Middle frontal gyrus (tissue), 1 donor: Measurements from ENCODE around the gene ZFAND3.
"Not testable (repeated sequence)": the region's sequence is repeated elsewhere in the genome, so short reads cannot be mapped to it uniquely, and the experiment has no call there.

ENCODE experiments used
- DNase-seq: peaks from one replicate; pipeline ENCODE4 v3.0.0-alpha.2; 2015; ENCODE audit warnings: low spot score; ENCODE audit errors: extremely low spot score

ZFAND3 gene

DNA sequence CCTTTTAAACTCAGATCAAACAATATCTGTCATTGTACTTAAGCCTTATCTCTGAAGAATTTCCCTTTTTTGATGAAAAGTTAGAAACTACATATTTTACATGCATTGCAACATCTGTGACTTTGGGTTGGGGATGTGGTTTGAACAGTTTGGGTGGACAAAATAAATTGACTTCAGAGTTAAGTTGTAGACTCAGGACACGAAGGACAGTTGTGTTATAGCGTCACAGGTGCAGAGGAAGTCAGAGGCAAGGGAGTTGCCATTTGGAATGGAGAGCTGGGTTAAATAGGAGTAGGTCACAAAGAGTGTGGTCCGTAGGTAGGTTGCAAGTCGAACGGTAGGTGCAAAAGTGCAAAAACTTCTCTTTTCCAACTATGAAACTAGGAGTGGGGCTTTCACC, 46.0 kb downstream of the ZFAND3 start:
- DNase-seq, result no peak

- no peak for DNase-seq
Measured at GRCh38 chr6:37866590-37867507, 47.3 kb downstream of the ZFAND3 start.

DNA sequence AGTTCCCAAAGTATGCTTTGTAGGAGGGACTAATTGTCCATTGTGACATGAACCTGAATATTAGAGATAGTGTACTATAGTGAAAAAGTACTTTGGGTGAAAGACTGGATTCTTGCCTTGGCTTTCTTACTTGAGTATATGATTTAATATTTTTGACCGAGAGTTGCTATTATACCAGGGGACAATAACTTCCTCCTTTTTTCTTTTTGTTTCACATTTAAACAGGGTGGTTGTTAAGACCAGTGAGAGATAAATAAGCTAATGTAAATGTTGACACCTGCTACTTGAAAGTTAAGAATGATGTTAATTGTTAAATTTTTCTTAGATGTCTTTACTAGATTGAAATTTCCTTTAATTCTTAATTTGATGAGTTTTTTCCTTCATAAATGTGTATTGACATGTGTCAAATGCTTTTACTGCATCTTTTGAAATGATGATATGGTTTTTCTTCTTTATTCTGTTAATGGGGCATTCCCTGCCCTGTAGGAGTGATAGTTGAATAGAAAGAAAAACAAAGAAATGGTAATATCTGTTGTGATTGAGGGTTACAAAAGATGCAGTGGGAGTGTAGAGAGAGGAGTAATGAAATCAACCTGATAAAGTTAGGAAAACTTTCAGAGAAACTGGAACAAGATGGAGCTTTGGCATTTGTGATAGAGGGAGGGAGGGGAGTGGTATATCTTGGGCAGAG, 48.4 kb downstream of the ZFAND3 start:
- DNase-seq, result no peak

DNA sequence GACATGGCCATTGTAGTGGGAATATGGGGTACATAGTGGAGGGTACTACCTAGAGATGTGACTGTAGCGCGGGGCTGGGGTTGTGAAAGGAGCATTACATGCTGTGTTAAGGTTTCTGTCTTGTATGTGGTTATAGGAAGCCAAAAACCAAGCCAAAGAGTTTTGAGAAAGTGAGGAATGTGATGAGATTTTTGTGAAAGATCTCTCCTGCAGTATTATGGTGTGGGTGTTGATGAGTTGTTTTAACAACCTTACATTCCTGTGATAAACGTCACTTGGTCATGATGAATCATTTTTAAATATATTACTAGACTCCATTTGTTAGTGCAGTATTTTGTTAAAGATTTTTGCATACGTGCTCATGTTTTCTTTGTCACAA, 48.9 kb downstream of the ZFAND3 start:
- peak; percentile 32 for DNase-seq

DNA sequence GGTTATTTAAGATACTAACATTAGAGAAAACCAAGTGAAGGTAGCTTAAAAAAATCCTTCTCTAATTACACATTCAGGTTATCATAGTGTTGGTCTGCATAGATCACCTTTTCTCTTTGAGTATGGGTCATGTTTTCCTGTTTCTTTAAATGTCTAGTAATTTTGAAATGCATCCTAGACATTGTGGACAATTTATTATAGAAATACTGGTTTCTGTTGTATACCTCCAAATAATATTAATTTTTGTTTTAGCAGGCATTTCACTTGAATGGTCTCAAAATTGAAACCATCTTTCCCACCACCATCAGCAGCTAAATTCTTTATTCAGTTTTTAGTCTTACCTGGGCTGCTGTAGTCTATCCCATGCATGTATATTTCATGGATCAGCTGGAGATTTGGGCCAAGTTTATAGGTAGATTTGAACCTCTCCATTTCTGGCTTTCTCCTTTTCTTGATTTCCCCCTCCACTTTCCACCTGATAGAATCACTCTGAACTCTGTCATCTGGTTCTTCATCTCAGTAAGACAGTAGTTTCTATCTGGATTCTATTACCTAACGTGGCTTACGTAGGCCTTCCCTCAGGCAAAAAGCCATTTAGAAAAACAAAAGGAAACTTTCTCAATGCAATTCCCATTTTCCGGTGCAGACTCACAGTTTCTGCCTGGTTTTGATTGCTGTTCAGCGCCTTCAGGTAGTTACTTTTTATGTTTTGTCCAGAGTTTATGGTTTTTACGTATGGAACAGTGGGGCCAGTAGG, 52.3 kb downstream of the ZFAND3 start:
- DNase-seq, result no peak

DNA sequence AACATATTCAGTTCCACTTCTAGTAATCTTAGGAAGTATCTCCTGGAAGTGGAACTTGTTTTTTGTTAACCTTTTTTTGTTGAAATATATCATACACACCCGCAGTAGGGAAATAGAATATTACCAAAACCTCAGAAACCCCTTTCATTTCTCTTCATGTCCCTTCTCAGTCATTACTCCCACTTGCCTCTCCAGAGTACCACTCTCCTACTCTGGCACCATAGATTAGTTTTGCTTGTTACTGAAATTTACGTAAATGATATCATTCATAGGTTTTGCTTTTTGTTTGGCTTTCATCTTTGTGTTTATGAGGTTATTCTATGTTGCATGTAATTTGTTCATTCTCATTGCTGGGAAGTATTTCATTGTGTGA, 52.8 kb downstream of the ZFAND3 start:
- no peak for DNase-seq

- no peak for DNase-seq
Measured at GRCh38 chr6:37874726-37875125, 55.2 kb downstream of the ZFAND3 start.

DNA sequence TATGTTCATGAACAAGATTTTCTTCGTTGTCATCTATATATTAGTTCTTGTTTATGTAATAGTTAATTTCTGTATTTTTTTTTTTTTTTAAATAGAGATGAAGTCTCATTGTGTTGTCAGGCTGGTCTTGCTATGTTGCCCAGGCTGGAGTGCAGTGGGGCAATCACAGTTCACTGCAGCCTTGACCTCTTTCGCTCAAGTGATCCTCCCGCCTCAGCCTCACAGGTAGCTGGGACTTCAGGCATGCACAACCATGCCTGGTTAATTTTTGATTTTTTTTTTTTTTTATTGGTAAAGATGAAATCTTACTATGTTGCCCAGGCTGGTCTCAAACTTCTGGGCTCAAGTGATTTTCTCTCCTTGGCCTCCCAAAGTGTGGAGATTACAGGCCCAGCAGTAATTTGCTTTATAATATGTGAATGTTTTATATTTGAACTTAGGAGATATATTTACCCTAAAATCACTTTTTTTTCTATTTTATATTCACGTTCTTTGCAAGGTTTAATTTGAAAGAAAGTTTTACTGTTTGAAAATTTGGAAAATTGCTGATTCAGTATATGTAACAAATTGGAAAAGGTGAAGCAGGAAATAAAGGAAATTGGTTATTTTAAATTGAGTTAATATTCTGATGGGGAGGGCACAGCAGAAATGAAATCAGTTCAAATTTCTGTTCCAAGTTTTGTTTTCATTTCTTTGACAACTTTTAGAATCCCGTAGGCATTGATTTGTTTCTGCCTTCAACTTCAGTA, 56.2 kb downstream of the ZFAND3 start:
- DNase-seq, result no peak

DNA sequence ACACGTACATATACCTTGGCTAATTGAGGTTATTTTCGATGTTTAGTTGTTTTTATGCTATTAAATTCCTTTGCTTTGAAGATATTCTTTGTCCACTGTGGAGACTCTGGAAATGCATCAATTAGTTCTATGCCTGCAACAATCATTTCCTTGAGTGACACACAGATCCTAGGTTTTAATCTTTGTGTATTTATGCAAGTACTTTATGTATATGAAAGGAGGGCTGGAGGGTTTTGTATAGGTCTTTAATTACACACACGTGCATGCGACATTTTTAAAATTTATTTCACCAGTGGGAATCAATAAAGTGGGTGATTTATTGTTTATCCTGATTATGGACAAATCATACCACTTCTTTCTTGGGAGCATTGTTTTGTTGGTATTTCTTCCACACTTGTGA, 57.3 kb downstream of the ZFAND3 start:
- DNase-seq, result no peak

- no peak for DNase-seq
Measured at GRCh38 chr6:37877373-37878149, 58.0 kb downstream of the ZFAND3 start.

DNA sequence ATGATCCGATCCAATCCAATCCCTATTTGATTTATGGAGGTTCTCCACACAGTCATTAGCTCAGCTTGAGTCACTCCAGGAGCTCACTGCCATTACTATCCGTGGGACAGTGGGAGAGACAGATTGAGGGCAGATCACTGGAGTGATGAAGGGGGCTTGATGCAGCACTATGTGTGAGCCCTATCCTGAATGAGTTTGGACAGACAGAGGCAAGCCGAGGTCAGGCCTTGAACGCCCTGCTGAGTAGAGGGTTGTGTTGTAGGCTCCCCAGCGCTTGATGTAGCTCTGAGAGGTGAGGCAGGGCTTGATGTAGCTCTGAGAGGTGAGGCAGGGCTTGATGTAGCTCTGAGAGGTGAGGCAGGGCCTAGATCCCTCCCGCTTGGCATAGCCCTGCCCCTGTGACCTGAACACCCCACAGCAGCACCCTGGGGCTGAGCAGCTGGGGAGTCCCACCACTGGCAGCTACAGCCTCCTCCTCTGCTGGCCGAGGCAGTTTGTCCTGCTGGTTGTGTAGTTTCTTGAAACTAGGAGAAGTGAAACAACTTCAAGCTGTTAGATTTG, 58.7 kb downstream of the ZFAND3 start:
- no peak for DNase-seq

DNA sequence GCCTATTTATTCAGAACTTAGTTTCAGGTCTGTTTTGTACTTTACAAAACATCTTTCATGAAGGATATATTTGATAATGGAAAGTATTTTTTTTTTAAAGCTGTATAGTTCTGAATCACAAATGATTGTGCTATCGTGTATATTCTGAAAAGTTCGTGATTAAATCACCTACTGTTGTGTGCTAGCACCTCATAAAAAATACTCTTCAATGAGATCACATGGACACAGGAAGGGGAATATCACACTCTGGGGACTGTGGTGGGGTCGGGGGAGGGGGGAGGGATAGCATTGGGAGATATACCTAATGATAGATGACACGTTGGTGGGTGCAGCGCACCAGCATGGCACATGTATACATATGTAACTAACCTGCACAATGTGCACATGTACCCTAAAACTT, 61.1 kb downstream of the ZFAND3 start:
- DNase-seq, result not testable (repeated sequence)

DNA sequence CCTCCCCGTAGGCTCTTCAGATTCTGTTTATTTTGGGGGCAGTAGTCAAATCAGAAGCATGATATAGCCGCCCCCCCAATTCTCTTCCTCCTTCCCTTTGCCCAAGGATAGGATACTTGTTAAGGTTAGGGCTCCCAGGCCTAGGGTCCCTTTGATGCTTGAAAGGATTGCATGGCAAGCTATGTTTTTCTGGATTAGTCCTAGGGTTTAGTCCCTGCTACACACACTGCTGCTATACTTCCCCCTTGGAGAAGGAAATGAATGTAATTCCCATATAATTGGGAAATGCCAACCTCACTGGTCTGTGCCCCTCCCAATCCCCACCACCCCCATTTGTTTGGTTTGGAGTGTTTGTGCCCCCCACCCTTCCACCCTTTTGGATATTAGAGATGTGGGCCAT, 62.8 kb downstream of the ZFAND3 start:
- DNase-seq, result no peak

DNA sequence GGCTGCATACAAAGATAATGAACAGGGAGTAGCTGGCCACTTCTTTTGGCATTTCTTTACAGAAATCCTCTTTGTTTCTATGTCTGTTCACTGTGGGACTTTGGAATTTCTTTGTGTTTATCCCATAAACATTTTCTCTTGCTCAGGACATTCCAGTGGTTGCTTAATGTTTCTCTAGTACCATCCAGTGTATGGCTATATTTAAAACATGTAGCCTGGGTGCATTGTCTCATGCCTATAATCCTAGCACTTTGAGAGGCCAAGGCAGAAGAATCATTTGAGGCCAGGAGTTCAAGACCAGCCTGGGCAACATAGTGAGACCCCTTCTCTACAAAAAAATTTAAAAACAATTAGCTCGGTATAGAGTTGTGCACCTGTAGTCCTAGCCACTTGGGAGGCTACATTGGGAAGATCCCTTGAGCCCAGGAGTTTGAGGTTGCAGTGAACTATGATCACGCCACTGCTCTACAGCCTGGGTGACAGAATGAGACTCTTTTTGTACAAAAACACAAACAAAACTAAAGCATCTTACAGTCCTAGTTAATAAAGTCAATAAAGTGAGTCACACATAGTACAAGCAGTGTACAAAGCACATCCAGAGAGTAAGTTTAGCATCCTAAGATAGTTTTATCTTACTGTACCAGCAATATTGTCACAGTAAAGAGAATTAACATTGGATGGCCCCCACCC, 63.3 kb downstream of the ZFAND3 start:
- DNase-seq, result no peak

DNA sequence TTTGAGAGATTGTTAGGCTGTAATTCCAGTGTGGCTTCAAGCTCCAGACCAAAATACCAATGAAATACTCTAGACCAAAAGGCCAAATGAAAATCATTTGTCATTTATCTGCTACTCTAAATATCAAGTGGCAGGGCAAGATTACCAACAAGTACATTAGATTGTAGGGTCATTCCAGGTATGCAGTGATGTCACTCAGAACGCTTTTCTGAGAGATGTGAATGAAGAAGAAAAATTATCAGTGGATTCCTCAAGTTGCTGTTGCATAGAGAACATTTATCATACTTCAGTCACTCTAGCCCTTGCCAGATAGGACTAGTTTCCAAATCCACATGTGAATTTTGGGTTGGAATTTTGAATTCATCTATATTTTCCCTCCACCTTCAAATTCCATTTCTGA, 65.0 kb downstream of the ZFAND3 start:
- DNase-seq, result no peak

DNA sequence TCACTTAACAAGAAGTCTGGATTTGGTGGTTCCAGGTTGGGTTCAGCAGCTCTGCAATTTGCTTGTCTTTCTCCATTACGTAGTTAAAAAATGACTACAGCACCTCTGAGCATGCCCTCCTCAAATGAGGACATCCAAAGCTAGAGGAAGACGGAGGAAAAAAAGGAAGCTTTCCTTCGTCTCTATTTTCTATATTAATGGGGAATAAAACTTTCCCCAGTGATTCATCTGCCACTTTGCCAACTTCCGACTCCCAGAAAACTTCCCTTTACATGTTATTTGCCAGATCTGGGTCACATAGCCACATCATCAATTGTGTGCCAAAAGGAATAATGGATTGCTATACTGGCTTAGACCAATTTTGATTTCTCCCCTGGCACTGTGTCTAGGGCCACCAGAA, 69.5 kb downstream of the ZFAND3 start:
- no peak for DNase-seq

DNA sequence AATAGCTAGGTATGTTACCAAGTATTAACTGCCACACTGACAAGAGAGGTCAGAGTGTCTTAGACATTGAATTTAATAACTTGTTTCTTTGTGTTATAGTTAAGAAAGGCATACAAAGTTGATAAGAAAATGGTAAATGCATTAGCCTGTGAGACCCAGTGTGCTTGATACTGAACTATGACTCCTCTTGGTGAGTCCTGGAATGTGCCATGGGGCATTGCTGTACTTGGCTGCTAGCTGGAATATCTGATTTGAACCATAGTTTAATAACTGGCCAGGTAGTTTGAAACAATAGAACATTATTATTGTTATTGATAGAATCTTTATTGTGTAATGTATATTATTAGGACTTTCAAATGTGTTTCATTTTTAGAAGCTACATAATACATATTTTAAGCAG, 70.0 kb downstream of the ZFAND3 start:
- DNase-seq, result no peak

DNA sequence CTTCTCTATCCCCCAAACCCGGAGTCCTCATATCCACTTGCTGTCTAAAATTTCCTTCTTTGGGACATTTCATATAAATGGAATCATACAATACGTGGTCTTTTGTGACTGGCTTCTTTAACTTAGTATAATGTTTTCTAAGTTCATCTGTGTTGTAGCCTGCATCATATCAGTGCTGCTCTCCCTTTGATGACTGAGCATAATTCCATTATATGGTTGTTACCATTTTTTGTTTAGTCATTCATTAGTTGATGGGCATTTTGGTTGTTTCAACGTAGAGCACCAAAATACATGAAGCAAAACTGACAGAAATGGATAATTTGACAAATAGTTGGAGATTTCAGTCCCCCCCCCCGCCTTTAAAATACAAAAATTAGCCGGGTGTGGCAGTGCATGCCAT, 71.5 kb downstream of the ZFAND3 start:
- no peak for DNase-seq

- DNase-seq, result no peak
Measured at GRCh38 chr6:37893257-37893656, 73.7 kb downstream of the ZFAND3 start.

- not testable (repeated sequence) for DNase-seq
Measured at GRCh38 chr6:37893734-37894133, 74.2 kb downstream of the ZFAND3 start.
